D721Med (cell line): Measurements from ENCODE around the gene RNFT2.

Experiments used
- DNase-seq: peaks from one replicate; pipeline ENCODE4 v3.0.0; 2011; ENCODE audit warnings: low spot score; ENCODE audit not compliant: insufficient read length
- FAIRE-seq: peaks from 2 replicates; lab custom pipeline; 2011; peaks lifted over from hg19 to GRCh38; lab: Jason Lieb, UNC
- CTCF ChIP-seq: IDR thresholded peaks from 2 replicates; pipeline ENCODE4 v1.5.1; 2012; ENCODE audit warnings: mild to moderate bottlenecking, control low read depth; ENCODE audit not compliant: insufficient read depth; ENCODE audit errors: missing control alignments

RNFT2 gene

GRCh38 chr12:116878567-116879508 is 140.7 kb downstream of the RNFT2 start:
- no peak for FAIRE-seq
- no peak for TF ChIP-seq CTCF

GRCh38 chr12:116879509-116880212 is 141.5 kb downstream of the RNFT2 start:
- no peak for FAIRE-seq
- DNase-seq = no peak
- no peak for TF ChIP-seq CTCF

More at GRCh38 chr12:116878567-116879508, 140.7 kb downstream of the RNFT2 start:
- no peak for DNase-seq

- no peak for TF ChIP-seq CTCF
- no peak for FAIRE-seq
- no peak for DNase-seq
These were observed 142.2 kb downstream of the RNFT2 start for GRCh38 chr12:116880213-116880816.

GRCh38 chr12:116880817-116881324 is 142.8 kb downstream of the RNFT2 start:
- peak; percentile 2 for TF ChIP-seq CTCF
- FAIRE-seq = no peak
- peak; percentile 47 for DNase-seq

- DNase-seq = peak; percentile 41
- TF ChIP-seq CTCF = no peak
- no peak for FAIRE-seq
These were observed 143.3 kb downstream of the RNFT2 start, which contains the start of gene HRK for GRCh38 chr12:116881325-116881876. HRK (minus strand) TSS chr12:116881441; CDS start chr12:116881307, 134 bp downstream.

GRCh38 chr12:116881877-116882507 is 143.9 kb downstream of the RNFT2 start:
- TF ChIP-seq CTCF = no peak
- no peak for DNase-seq
- no peak for FAIRE-seq
